Heart right ventricle (tissue), 16 donors: ENCODE results near the gene FAM174B. TPM values are rescaled to one million over a fixed set of nuclear protein-coding genes. Genes with fewer than 3 reads are reported as not detected.

ENCODE experiments used
- ATAC-seq, 8 donors: fragments of 200-7000 bp; cut with Tn5 transposase; one replicate each; pipeline ENCODE4 v1.9.1; 2020; ENCODE audit warnings: mild to moderate bottlenecking in 8 of 8, moderate library complexity in 8 of 8, moderate number of reproducible peaks in 1 of 8
- DNase-seq, 2 donors: peaks; one replicate each; pipeline ENCODE4 v3.0.0-alpha.2; 2020
- H3K27ac ChIP-seq, 10 donors: fragments of 200-600 bp; sonication (generic) in 2 of 10; one replicate each; pipeline versions ENCODE4 v1.5.0 to v1.8.0; 2020 to 2022; ENCODE audit warnings: mild to moderate bottlenecking in 3 of 10
- H3K27me3 ChIP-seq, 7 donors: fragments of 200-600 bp; one replicate each; pipeline ENCODE4 v1.8.0; 2021 to 2022; ENCODE audit warnings: mild to moderate bottlenecking in 2 of 7
- H3K36me3 ChIP-seq, 9 donors: fragments of 200-600 bp; sonication (generic) in 1 of 9; one replicate each; pipeline versions ENCODE4 v1.5.0 to v1.8.0; 2020 to 2022; ENCODE audit warnings: mild to moderate bottlenecking in 2 of 9
- H3K4me1 ChIP-seq, 9 donors: fragments of 200-600 bp; sonication (generic) in 1 of 9; one replicate each; pipeline versions ENCODE4 v1.5.0 to v1.8.0; 2020 to 2022; ENCODE audit warnings: mild to moderate bottlenecking in 4 of 9
- H3K4me3 ChIP-seq, 10 donors: fragments of 200-600 bp; sonication (generic) in 2 of 10; one replicate each; pipeline versions ENCODE4 v1.5.0 to v1.8.0; 2020 to 2022; ENCODE audit warnings: mild to moderate bottlenecking in 7 of 10, moderate library complexity in 2 of 10
- H3K9me3 ChIP-seq, 11 donors: fragments of 200-600 bp in 10 of 11; sonication (generic) in 2 of 11; one replicate each; pipeline versions ENCODE4 v1.5.0 to v1.8.0; 2013 to 2022; ENCODE audit warnings: mild to moderate bottlenecking in 2 of 11, control low read depth in 1 of 11, moderate library complexity in 1 of 11
- WGBS, 2 donors: extraction: QIAGEN DNeasy Blood & Tissue Kit; methylation state at CpG; one replicate each; pipeline ENCODE4 v1.1.7; 2013; ENCODE audit warnings: inconsistent platforms in 1 of 2; 5-methylcytosine and 5-hydroxymethylcytosine counted together
- intact Hi-C, 10 donors: fragments of 100-400 bp; cut with DNase I; formaldehyde crosslinking; loops; one replicate each; pipeline versions ENCODE4 v1.11.1 to v1.14.2; 2022
- polyA plus RNA-seq, 2 donors: library from polyadenylated mRNA; stranded (reverse); fragments of 200-250 nt; gene quantifications; one replicate each; pipeline ENCODE4 v1.2.3, GENCODE V29; 2013
- total RNA-seq, 10 donors: library from RNA; stranded (reverse); fragmentation: NEBNext Ultra II Directional in 3 of 10; extraction: Animal tissue kit (Norgen Biotek cat#: 25700) in 3 of 10; gene quantifications; one replicate each; pipeline versions ENCODE4 v1.2.1 to v1.2.4, GENCODE V29; 2021 to 2023
- TF ChIP-seq, protein P1 (sequence below), 9 donors: fragments of 200-600 bp; sonication (generic) in 2 of 9; IDR thresholded peaks; one replicate each; pipeline versions ENCODE4 v1.5.0 to v1.8.0; 2021 to 2022; ENCODE audit warnings: antibody characterized with exemption in 9 of 9, mild to moderate bottlenecking in 5 of 9, moderate library complexity in 1 of 9
- donor health status: Arrhythmogenic right ventricular cardiomyopathy.
- donor health status: ischemic (EF 13 %, LVEDD 7.1; RV severe dilation, severe dysfunction).
- donor health status: healthy with polysubstance abuse.
- donor health status: DM: no; HTN: yes; CAD: no.
- donor health status: DM: no; HTN: no; CAD: no.
- donor health status: ischemic (EF 25% LVEDD 6.9; RV normal size, moderate dysfunction).
- donor health status: ischemic (EF 25% LVEDD 5.7; RV mildly dilated, moderate dysfunction).
- donor health status: healthy.
- donor health status: DM: yes; HTN: yes; CAD: no.
- donor health status: Ischemic cardiomyopathy.
- donor health status: ischemic (EF 35%, LVEDD 5.7; RV mildly dilated, moderate dysfunction).
- donor health status: nonischemic (EF 11% LVEDD 7.7; RV severe dilation, severe dysfunction).
- donor health status: DM: yes; HTN: yes; CAD: no.
- donor health status: PGD.
- donor health status: ischemic (EF 29% LVEDD 5.4; RV normal size, mild dysfunction).
- donor health status: nonischemic (EF 23%, LVEDD 6.1; RV moderate dilation, normal function).

FAM174B gene
- total and polyA plus RNA-seq, 12 donors, result 6.1 to 16.9 (median 10.8) TPM

DNA sequence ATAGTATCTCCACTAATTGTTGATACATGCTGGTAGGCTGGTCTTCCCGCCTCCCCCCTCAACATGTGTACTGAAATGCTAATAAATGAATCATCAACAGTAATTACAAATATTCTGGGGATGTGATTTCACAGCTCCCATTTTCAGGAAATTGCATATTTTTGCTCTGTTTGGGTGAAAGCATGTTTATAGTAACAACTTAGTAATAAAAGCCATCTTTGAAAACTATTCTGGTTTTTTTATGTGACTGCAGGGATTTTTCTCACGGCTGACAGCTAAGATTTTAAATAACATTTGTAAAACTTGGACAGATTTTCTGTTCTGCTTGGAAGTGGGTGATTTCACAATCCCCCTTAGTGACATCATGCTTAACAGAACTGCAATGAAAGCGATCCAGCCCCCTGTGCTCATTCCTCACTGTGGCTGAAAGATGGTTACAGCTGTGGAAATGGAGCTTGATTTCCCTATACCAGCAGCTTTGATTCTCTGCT is 25.6 kb upstream of the FAM174B start:
- no peaks in the 10 kb centered on the region for H3K9me3 ChIP-seq
- intact Hi-C loops, result loop anchor here in 3 of 10 donors (5.0 kb wide), 3 partner anchors 59 to 159 kb away; no protein-coding TSS in a partner anchor
- TF ChIP-seq, protein P1, sequence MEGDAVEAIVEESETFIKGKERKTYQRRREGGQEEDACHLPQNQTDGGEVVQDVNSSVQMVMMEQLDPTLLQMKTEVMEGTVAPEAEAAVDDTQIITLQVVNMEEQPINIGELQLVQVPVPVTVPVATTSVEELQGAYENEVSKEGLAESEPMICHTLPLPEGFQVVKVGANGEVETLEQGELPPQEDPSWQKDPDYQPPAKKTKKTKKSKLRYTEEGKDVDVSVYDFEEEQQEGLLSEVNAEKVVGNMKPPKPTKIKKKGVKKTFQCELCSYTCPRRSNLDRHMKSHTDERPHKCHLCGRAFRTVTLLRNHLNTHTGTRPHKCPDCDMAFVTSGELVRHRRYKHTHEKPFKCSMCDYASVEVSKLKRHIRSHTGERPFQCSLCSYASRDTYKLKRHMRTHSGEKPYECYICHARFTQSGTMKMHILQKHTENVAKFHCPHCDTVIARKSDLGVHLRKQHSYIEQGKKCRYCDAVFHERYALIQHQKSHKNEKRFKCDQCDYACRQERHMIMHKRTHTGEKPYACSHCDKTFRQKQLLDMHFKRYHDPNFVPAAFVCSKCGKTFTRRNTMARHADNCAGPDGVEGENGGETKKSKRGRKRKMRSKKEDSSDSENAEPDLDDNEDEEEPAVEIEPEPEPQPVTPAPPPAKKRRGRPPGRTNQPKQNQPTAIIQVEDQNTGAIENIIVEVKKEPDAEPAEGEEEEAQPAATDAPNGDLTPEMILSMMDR (IDR thresholded peaks at IDR 0.05), result no peak
- H3K36me3 ChIP-seq, result no peaks in the 10 kb centered on the region
- DNase-seq, result peak in 1 of 2 donors; percentile 51
- no peak overlapping the region for H3K4me3 ChIP-seq
- peaks cover 0 to 32% (median 0%) of the 10 kb centered on the region in 9 donors for H3K4me1 ChIP-seq
- no peaks in the 10 kb centered on the region for H3K27me3 ChIP-seq
- 42 to 67% methylated on average over 3 of the region's 3 CpGs for WGBS, 2 donors
- peak overlapping the region in 4 of 10 donors; percentile 25 to 79 (median 42) for H3K27ac ChIP-seq
- peak; percentile 70 to 90 (median 88) for ATAC-seq

DNA sequence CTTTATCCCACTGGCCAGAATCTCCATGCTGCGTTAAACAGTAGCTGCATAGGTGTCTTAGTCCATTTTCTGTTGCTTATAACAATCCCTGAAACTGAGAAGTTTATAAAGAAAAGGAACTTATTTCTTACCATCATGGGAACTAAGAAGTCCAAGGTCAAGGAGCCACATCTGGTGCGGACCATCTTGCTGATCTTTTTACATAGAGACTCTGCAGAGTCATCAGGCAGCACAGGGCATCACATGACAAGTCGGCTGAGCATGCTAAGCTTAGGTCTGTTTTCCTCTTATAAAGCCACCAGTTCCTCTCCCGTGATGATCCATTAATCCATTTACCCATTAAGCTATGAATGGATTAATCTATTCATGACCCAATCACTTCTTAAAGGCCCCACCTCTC is 22.4 kb upstream of the FAM174B start:
- TF ChIP-seq, protein P1 (IDR thresholded peaks at IDR 0.05), result no peak
- H3K27ac ChIP-seq, result no peak overlapping the region
- WGBS, 2 donors, result 72 to 73% methylated on average over 4 of the region's 4 CpGs

DNA sequence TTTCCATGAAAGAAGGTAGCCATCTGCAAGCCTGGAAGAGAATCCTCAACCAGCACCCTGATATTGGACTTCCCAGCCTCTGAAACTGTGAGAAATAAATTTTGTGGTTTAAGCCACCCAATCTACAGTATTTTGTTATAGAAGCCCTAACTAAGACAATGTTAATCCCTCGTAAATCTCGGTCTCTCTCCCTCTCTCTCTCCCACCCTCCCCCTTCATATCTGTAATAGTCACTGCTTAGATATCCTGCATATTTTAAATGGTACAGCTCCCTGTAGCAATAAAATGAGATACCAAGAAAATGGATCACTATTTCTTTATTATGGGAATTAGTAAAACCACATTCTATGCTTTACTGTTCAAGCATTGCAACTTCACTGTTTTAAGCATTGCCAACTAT is 21.0 kb upstream of the FAM174B start:
- no peak for ATAC-seq
- H3K9me3 ChIP-seq, result no peaks in the 10 kb centered on the region
- DNase-seq, result no peak
- H3K36me3 ChIP-seq, result no peaks in the 10 kb centered on the region
- WGBS, 2 donors, result 95 to 97% methylated on average over 2 of the region's 2 CpGs
- TF ChIP-seq, protein P1 (IDR thresholded peaks at IDR 0.05), result no peak
- H3K27me3 ChIP-seq, result no peaks in the 10 kb centered on the region
- no peak overlapping the region for H3K4me3 ChIP-seq
- H3K27ac ChIP-seq, result no peak overlapping the region
- intact Hi-C loops, result no loop called here
- H3K4me1 ChIP-seq, result peaks cover 0 to 16% (median 0%) of the 10 kb centered on the region in 9 donors

More for the DNA sequence above, 22.4 kb upstream of the FAM174B start:
- Histone ChIP-seq H3K27me3 (no peaks in the 10 kb centered on the region), H3K4me3 (no peak overlapping the region), H3K4me1 (peaks cover 0 to 26% (median 0%) of the 10 kb centered on the region in 9 donors), H3K36me3 (no peaks in the 10 kb centered on the region), H3K9me3 (no peaks in the 10 kb centered on the region)
- peak in 3 of 8 donors; percentile 37 to 44 (median 43) for ATAC-seq
- intact Hi-C loops, result no loop called here
- DNase-seq, result no peak

DNA sequence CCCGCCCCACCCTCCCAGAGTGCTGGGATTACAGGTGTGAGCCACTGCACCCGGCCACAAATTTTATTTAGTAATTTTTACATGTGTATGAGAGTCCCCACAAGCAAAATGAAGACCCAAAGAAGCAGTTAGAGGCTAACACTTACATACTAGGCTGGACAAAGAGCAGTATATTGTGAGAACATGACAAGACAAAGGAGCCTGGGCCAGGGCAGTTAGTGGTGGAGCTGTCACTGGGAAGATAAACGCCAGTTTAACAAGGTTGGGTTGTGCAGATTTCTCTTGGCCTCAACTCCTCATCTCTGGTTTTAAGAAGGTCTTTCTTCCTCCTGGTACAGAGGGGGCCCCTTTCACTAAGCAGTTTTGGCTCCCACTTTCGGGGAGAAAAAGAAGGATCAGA is 19.9 kb upstream of the FAM174B start:
- TF ChIP-seq, protein P1 (IDR thresholded peaks at IDR 0.05), result no peak
- H3K27ac ChIP-seq, result no peak overlapping the region
- WGBS, 2 donors, result 95 to 96% methylated on average over 4 of the region's 4 CpGs
- H3K27me3 ChIP-seq, result no peaks in the 10 kb centered on the region
- H3K4me1 ChIP-seq, result peaks cover 0 to 5% (median 0%) of the 10 kb centered on the region in 9 donors
- H3K36me3 ChIP-seq, result no peaks in the 10 kb centered on the region
- H3K4me3 ChIP-seq, result no peak overlapping the region
- H3K9me3 ChIP-seq, result no peaks in the 10 kb centered on the region
- ATAC-seq (no peak), DNase-seq (no peak)
- intact Hi-C loops, result no loop called here
